Measurements from ENCODE around the gene AMER2. TPM values are rescaled to one million over a fixed set of nuclear protein-coding genes. Genes with fewer than 3 reads are reported as not detected.

AMER2 gene
- total RNA-seq, 2 experiments from 2014 or later: not detected

DNA sequence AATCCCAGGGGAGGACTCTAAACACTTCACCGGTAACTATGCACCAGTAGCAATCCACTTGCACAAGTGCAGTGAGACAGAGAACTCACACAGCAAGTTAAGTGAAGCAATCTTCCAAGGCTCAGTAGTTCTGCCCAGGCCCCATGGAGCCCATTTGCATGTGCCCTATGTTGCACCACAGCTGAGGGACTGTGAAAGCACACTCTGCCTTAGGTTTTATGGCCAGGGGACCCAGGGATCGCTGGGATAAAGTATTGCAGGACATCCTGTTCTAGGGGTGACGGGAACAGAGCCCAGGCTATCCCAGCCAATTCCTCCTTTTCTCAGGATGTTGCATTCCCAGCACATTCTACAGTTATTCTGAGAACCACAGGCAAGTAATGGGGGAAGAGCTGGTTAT is 6.0 kb upstream of the AMER2 start:
- Mint-ChIP-seq H3K36me3 (ENCODE audit: low read depth) (no peaks in the 10 kb centered on the region), H3K27ac (no peak overlapping the region), H3K9me3 (no peaks in the 10 kb centered on the region), H3K27me3 (peaks cover 88% of the 10 kb centered on the region), H3K4me1 (ENCODE audit: low read depth) (no peaks in the 10 kb centered on the region), H3K4me3 (no peak overlapping the region)
- DNase-seq (no peak), ATAC-seq (ENCODE audit: poor library complexity) (no peak)
- Histone ChIP-seq H3K36me3 (ENCODE audit: insufficient read depth, low read length) (no peaks in the 10 kb centered on the region), H3K27me3 (ENCODE audit: control insufficient read depth in 1 of 2, insufficient read depth in 2 of 2, low read length in 2 of 2) (peaks cover 40 to 44% of the 10 kb centered on the region in 2 experiments), H3K27ac (ENCODE audit: low read depth in 1 of 2, low read length in 2 of 2) (no peak overlapping the region), H3K4me3 (ENCODE audit: low read length) (no peak overlapping the region), H3K9me3 (ENCODE audit: control insufficient read depth in 1 of 2, insufficient read depth in 1 of 2, low read length in 2 of 2) (peaks cover 0 to 5% of the 10 kb centered on the region in 2 experiments), H3K4me1 (ENCODE audit: insufficient read depth, low read length) (no peaks in the 10 kb centered on the region)
- ChIA-PET CTCF (no interaction called here), POLR2A (no interaction called here)
- TF ChIP-seq, protein P1, sequence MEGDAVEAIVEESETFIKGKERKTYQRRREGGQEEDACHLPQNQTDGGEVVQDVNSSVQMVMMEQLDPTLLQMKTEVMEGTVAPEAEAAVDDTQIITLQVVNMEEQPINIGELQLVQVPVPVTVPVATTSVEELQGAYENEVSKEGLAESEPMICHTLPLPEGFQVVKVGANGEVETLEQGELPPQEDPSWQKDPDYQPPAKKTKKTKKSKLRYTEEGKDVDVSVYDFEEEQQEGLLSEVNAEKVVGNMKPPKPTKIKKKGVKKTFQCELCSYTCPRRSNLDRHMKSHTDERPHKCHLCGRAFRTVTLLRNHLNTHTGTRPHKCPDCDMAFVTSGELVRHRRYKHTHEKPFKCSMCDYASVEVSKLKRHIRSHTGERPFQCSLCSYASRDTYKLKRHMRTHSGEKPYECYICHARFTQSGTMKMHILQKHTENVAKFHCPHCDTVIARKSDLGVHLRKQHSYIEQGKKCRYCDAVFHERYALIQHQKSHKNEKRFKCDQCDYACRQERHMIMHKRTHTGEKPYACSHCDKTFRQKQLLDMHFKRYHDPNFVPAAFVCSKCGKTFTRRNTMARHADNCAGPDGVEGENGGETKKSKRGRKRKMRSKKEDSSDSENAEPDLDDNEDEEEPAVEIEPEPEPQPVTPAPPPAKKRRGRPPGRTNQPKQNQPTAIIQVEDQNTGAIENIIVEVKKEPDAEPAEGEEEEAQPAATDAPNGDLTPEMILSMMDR (IDR thresholded peaks at IDR 0.05): no peak
- intact Hi-C loops (cut with DNase I, micrococcal nuclease): no loop called here

DNA sequence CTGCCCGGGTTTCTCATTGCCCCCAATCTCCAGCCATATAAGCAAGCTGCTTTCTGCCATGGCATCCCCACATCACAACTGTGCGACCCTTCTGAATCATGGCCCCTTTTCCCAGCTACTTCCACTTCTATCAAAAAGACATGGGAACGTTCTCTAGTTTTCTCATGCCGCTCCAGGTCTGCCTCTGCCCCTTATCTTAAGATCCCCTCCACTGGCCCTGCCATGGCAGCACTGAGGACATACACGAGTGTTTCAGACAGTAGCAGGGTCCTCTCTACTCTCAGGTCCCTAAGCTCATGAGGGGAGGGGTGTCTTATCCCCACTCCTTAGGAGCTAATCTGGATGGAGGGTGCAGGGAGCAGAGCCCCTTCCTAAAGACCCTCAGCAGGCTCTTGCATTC is 5.5 kb upstream of the AMER2 start:
- Mint-ChIP-seq H3K4me3 (no peak overlapping the region), H3K4me1 (ENCODE audit: low read depth) (no peaks in the 10 kb centered on the region), H3K9me3 (no peaks in the 10 kb centered on the region), H3K27me3 (peaks cover 88% of the 10 kb centered on the region), H3K36me3 (ENCODE audit: low read depth) (no peaks in the 10 kb centered on the region), H3K27ac (no peak overlapping the region)
- TF ChIP-seq, protein P1 (IDR thresholded peaks at IDR 0.05): no peak
- POLR2A ChIA-PET: no interaction called here
- no peak overlapping the region for H3K27ac ChIP-seq (ENCODE audit: low read depth in 1 of 2, low read length in 2 of 2)
- intact Hi-C loops (cut with DNase I, micrococcal nuclease): no loop called here
- H3K9me3 ChIP-seq (ENCODE audit: control insufficient read depth in 1 of 2, insufficient read depth in 1 of 2, low read length in 2 of 2): peaks cover 0 to 5% of the 10 kb centered on the region in 2 experiments
- H3K36me3 ChIP-seq (ENCODE audit: insufficient read depth, low read length): no peaks in the 10 kb centered on the region
- DNase-seq: no peak
- H3K4me3 ChIP-seq (ENCODE audit: low read length): no peak overlapping the region
- H3K27me3 ChIP-seq (ENCODE audit: control insufficient read depth in 1 of 2, insufficient read depth in 2 of 2, low read length in 2 of 2): peaks cover 40 to 47% of the 10 kb centered on the region in 2 experiments
- no peaks in the 10 kb centered on the region for H3K4me1 ChIP-seq (ENCODE audit: insufficient read depth, low read length)
- CTCF ChIA-PET: no interaction called here
- no peak for ATAC-seq (ENCODE audit: poor library complexity)

DNA sequence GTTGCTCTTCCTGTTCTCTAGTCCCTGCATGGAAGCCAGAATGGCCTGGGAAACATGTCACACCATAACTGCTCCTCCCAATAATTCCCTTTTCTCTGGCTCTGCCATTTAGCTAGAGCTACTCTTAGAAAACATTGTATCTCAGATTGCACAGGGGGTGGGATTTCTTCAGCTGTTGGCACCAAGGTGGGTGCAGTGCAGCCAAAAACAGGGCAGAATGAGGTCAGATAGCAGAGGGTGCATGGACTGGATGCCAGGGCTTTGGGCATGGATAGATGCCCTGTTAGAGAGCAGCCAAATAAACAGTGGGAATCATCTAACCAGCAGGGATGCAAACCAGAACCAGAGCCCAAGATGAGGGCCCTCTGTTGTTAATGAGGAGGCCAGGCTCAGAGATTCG is 4.9 kb upstream of the AMER2 start:
- Mint-ChIP-seq H3K4me3 (no peak overlapping the region), H3K27me3 (peaks cover 91% of the 10 kb centered on the region), H3K4me1 (ENCODE audit: low read depth) (peaks cover 2% of the 10 kb centered on the region), H3K36me3 (ENCODE audit: low read depth) (no peaks in the 10 kb centered on the region), H3K27ac (no peak overlapping the region), H3K9me3 (no peaks in the 10 kb centered on the region)
- Histone ChIP-seq H3K36me3 (ENCODE audit: insufficient read depth, low read length) (no peaks in the 10 kb centered on the region), H3K27ac (ENCODE audit: low read depth in 1 of 2, low read length in 2 of 2) (no peak overlapping the region), H3K9me3 (ENCODE audit: control insufficient read depth in 1 of 2, insufficient read depth in 1 of 2, low read length in 2 of 2) (peaks cover 0 to 5% of the 10 kb centered on the region in 2 experiments), H3K4me1 (ENCODE audit: insufficient read depth, low read length) (peaks cover 3% of the 10 kb centered on the region), H3K27me3 (ENCODE audit: control insufficient read depth in 1 of 2, insufficient read depth in 2 of 2, low read length in 2 of 2) (peaks cover 45 to 50% of the 10 kb centered on the region in 2 experiments), H3K4me3 (ENCODE audit: low read length) (no peak overlapping the region)
- CTCF ChIA-PET: no interaction called here
- DNase-seq (no peak), ATAC-seq (ENCODE audit: poor library complexity) (no peak)
- intact Hi-C loops (cut with DNase I, micrococcal nuclease): no loop called here
- POLR2A ChIA-PET: no interaction called here
- TF ChIP-seq, protein P1 (IDR thresholded peaks at IDR 0.05): no peak

All from CD4-positive, alpha-beta T cell (primary cell).